Psoas muscle (tissue), 8 donors: ENCODE results near the gene SV2B. TPM values are rescaled to one million over a fixed set of nuclear protein-coding genes. Genes with fewer than 3 reads are reported as not detected.
A peak's percentile ranks its signal among the peaks of the same experiment; 100 is the strongest.

Experiments used
- ATAC-seq, 4 donors: fragments of 200-7000 bp; cut with Tn5 transposase; one replicate each; pipeline ENCODE4 v1.9.1; 2020; ENCODE audit warnings: moderate library complexity in 3 of 4, mild to moderate bottlenecking in 2 of 4
- DNase-seq, 2 donors: peaks; one replicate each; pipeline ENCODE4 v3.0.0-alpha.2; 2020
- H3K27ac ChIP-seq: fragments of 200-600 bp; one replicate; pipeline ENCODE4 v1.8.0; 2022
- H3K27me3 ChIP-seq, 3 donors: fragments of 200-600 bp in 1 of 3; one replicate each; pipeline versions ENCODE4 v1.6.1 to v1.8.0; 2013 to 2022; ENCODE audit warnings: low read length in 2 of 3, mild to moderate bottlenecking in 2 of 3, moderate library complexity in 1 of 3; ENCODE audit not compliant: insufficient read depth in 3 of 3
- H3K36me3 ChIP-seq, 2 donors: fragments of 200-600 bp in 1 of 2; one replicate each; pipeline versions ENCODE4 v1.6.1 to v1.8.0; 2013 to 2022; ENCODE audit warnings: low read depth in 1 of 2, mild to moderate bottlenecking in 1 of 2, moderate library complexity in 1 of 2; ENCODE audit not compliant: insufficient read depth in 1 of 2
- H3K4me1 ChIP-seq: fragments of 200-600 bp; one replicate; pipeline ENCODE4 v1.8.0; 2022
- H3K4me3 ChIP-seq: fragments of 200-600 bp; one replicate; pipeline ENCODE4 v1.8.0; 2022; ENCODE audit warnings: mild to moderate bottlenecking
- H3K9me3 ChIP-seq: fragments of 200-600 bp; one replicate; pipeline ENCODE4 v1.8.0; 2022
- CTCF ChIP-seq: fragments of 200-600 bp; IDR thresholded peaks from one replicate; pipeline ENCODE4 v1.8.0; 2022; ENCODE audit warnings: antibody characterized with exemption
- WGBS, 3 donors: extraction: QIAGEN DNeasy Blood & Tissue Kit; methylation state at CpG; one replicate each; pipeline versions ENCODE4 v1.1.6 to v1.1.7; 2013; 5-methylcytosine and 5-hydroxymethylcytosine counted together
- intact Hi-C, 2 donors: fragments of 100-400 bp; cut with DNase I; formaldehyde crosslinking; loops; one replicate each; pipeline versions ENCODE4 v1.11.0 to v1.14.2; 2022
- polyA plus RNA-seq, 3 donors: library from polyadenylated mRNA; stranded (reverse); fragments of 200-250 nt; gene quantifications; one replicate each; pipeline ENCODE4 v1.2.3, GENCODE V29; 2013
- total RNA-seq, 4 donors: library from RNA; stranded (reverse); fragmentation: NEBNext Ultra II Directional in 2 of 4; extraction: Animal tissue kit (Norgen Biotek cat#: 25700) in 2 of 4; gene quantifications; one replicate each; pipeline versions ENCODE4 v1.2.1 to v1.2.4, GENCODE V29; 2021 to 2023
- donor health status: healthy with polysubstance abuse.
- donor health status: DM: no; HTN: no; CAD: no; lungs with moderate emphysema.
- donor health status: Bipolar disorder and iron deficiency.
- donor health status: healthy.
- donor health status: DM: yes; HTN: yes; CAD: no.
- donor health status: DM: no; HTN: no; CAD: no.
- donor health status: DM: no; HTN: no; CAD: no.
- donor health status: DM: yes; HTN: yes; CAD: no.

Gene SV2B
- total and polyA plus RNA-seq, 7 donors = 0.25 to 10.1 (median 2.1) TPM

GRCh38 chr15:91061230-91061629 is 38.8 kb upstream of the SV2B start:
- H3K4me3 ChIP-seq = no peak overlapping the region

GRCh38 chr15:91061997-91062396 is 38.1 kb upstream of the SV2B start:
- H3K4me1 ChIP-seq = no peaks in the 10 kb centered on the region
- H3K4me3 ChIP-seq = no peak overlapping the region
- H3K27ac ChIP-seq = no peak overlapping the region
- WGBS, 3 donors = 74 to 76% (median 75%) methylated on average over 5 of the region's 5 CpGs
- peaks cover 0 to 18% (median 5%) of the 10 kb centered on the region in 3 donors for H3K27me3 ChIP-seq
- no peaks in the 10 kb centered on the region for H3K9me3 ChIP-seq
- no peak for ATAC-seq
- no peak for DNase-seq
- no peak for TF ChIP-seq CTCF
- intact Hi-C loops = no loop called here
- no peaks in the 10 kb centered on the region for H3K36me3 ChIP-seq

More at GRCh38 chr15:91061230-91061629, 38.8 kb upstream of the SV2B start:
- Histone ChIP-seq H3K27me3 (peaks cover 0 to 18% (median 5%) of the 10 kb centered on the region in 3 donors), H3K27ac (no peak overlapping the region), H3K36me3 (no peaks in the 10 kb centered on the region), H3K9me3 (no peaks in the 10 kb centered on the region), H3K4me1 (no peaks in the 10 kb centered on the region)
- intact Hi-C loops = no loop called here
- ATAC-seq = no peak
- TF ChIP-seq CTCF = no peak
- WGBS, 3 donors = 70 to 92% (median 80%) methylated on average over 2 of the region's 2 CpGs
- no peak for DNase-seq

- intact Hi-C loops = no loop called here
- no peaks in the 10 kb centered on the region for H3K9me3 ChIP-seq
- DNase-seq (no peak), ATAC-seq (peak in 1 of 4 donors; percentile 49)
- peaks cover 0 to 4% (median 2%) of the 10 kb centered on the region in 3 donors for H3K27me3 ChIP-seq
- H3K4me3 ChIP-seq = no peak overlapping the region
- no peak for TF ChIP-seq CTCF
- no peaks in the 10 kb centered on the region for H3K36me3 ChIP-seq
- 54 to 71% (median 60%) methylated on average over 2 of the region's 2 CpGs for WGBS, 3 donors
- no peak overlapping the region for H3K27ac ChIP-seq
- H3K4me1 ChIP-seq = no peaks in the 10 kb centered on the region
Observed at GRCh38 chr15:91065505-91065904, 34.6 kb upstream of the SV2B start.

- Histone ChIP-seq H3K9me3 (no peaks in the 10 kb centered on the region), H3K4me3 (no peak overlapping the region), H3K36me3 (no peaks in the 10 kb centered on the region), H3K27ac (no peak overlapping the region), H3K4me1 (no peaks in the 10 kb centered on the region), H3K27me3 (peaks cover 0 to 8% (median 2%) of the 10 kb centered on the region in 3 donors)
- ATAC-seq (no peak), DNase-seq (no peak)
- intact Hi-C loops = no loop called here
- TF ChIP-seq CTCF = no peak
- 82 to 94% (median 92%) methylated on average over 2 of the region's 2 CpGs for WGBS, 3 donors
Observed at GRCh38 chr15:91067036-91067435, 33.0 kb upstream of the SV2B start.

- H3K9me3 ChIP-seq = no peaks in the 10 kb centered on the region
- no peaks in the 10 kb centered on the region for H3K4me1 ChIP-seq
- no peak overlapping the region for H3K4me3 ChIP-seq
- H3K36me3 ChIP-seq = no peaks in the 10 kb centered on the region
- no peak for DNase-seq
- no peak overlapping the region for H3K27ac ChIP-seq
- WGBS, 3 donors = 90 to 95% (median 91%) methylated on average over 2 of the region's 2 CpGs
- TF ChIP-seq CTCF = no peak
- ATAC-seq = no peak
- peaks cover 0 to 10% (median 0%) of the 10 kb centered on the region in 3 donors for H3K27me3 ChIP-seq
- intact Hi-C loops = no loop called here
Observed at GRCh38 chr15:91068436-91068835, 31.6 kb upstream of the SV2B start.
